K562 (cell line): ENCODE data around the gene TRUB1. TPM values are rescaled to one million over a fixed set of nuclear protein-coding genes. Genes with fewer than 3 reads are reported as not detected.

Experiments
- CBFA2T3 ChIP-seq: fragments of 450-650 bp; IDR thresholded peaks from 2 replicates; pipeline ENCODE4 v1.6.1; 2017
- E2F3 ChIP-seq: fragments of 250-450 bp; sonication (Bioruptor Pico); IDR thresholded peaks from 2 replicates; pipeline ENCODE4 v1.4.0; 2020; ENCODE audit warnings: mild to moderate bottlenecking
- ETV6 ChIP-seq, 3 experiments: fragments of 150-350 bp in 1 of 3; sonication (generic) in 1 of 3; formaldehyde crosslinking in 1 of 3; IDR thresholded peaks; 2 replicates each; pipeline versions ENCODE4 v1.6.1 to v1.8.0; 2014 to 2022; ENCODE audit warnings: borderline replicate concordance in 2 of 3, low read depth in 2 of 3, antibody characterized with exemption in 1 of 3, low read length in 1 of 3, mild to moderate bottlenecking in 1 of 3, missing genetic modification reagents in 1 of 3
- HCFC1 ChIP-seq: IDR thresholded peaks from 2 replicates; pipeline ENCODE4 v1.6.1; 2012; ENCODE audit warnings: low read depth, low read length, improper control_type of control experiment
- HDAC1 ChIP-seq, 2 experiments: fragments of 450-650 bp; IDR thresholded peaks; 2 replicates each; pipeline ENCODE4 v1.6.1; 2016 to 2017; ENCODE audit warnings: inconsistent platforms in 1 of 2, mild to moderate bottlenecking in 1 of 2, moderate library complexity in 1 of 2
- PHTF2 ChIP-seq: fragments of 250-450 bp; sonication (Bioruptor Pico); IDR thresholded peaks from 2 replicates; pipeline ENCODE4 v1.5.0; 2021; ENCODE audit warnings: mild to moderate bottlenecking
- SIN3B ChIP-seq: fragments of 450-650 bp; IDR thresholded peaks from 2 replicates; pipeline ENCODE4 v1.6.1; 2017; ENCODE audit warnings: low read depth, mild to moderate bottlenecking, moderate library complexity
- ZFPM2 ChIP-seq: fragments of 250-450 bp; sonication (Bioruptor Pico); IDR thresholded peaks from 2 replicates; pipeline ENCODE4 v1.5.1; 2022; ENCODE audit warnings: mild to moderate bottlenecking
- ZNF184 ChIP-seq: sonication (generic); formaldehyde crosslinking; IDR thresholded peaks from 2 replicates; pipeline ENCODE4 v1.5.0; 2020; ENCODE audit warnings: missing genetic modification reagents
- ZNF324 ChIP-seq: fragments of 250-450 bp; sonication (Bioruptor Pico); IDR thresholded peaks from 2 replicates; pipeline ENCODE4 v1.4.0; 2020; ENCODE audit warnings: mild to moderate bottlenecking
- ZNF583 ChIP-seq: fragments of 250-450 bp; sonication (Bioruptor Pico); IDR thresholded peaks from 2 replicates; pipeline ENCODE4 v1.4.0; 2020
- polyA plus RNA-seq, 8 experiments: library from polyadenylated mRNA; depleted of rRNA in 4 of 8; stranded (reverse) in 5 of 8; unstranded in 3 of 8; fragments of >200 nt; fragmentation: Nextera tagmentation in 2 of 8; fragmentation: Illumina TruSeq in 1 of 8; extraction: Ambion mirVana in 2 of 8; extraction: Trizol in 1 of 8; gene quantifications; 2 replicates each; pipeline versions ENCODE4 v1.2.1 to v1.2.3, GENCODE V29; 2011 to 2014; ENCODE audit warnings: inconsistent platforms in 1 of 8, missing spikeins in 1 of 8
- total RNA-seq, 7 experiments: library from RNA; depleted of rRNA in 6 of 7; stranded (reverse); fragments of >200 nt in 6 of 7; fragmentation: Illumina TruSeq in 2 of 7; extraction: Trizol in 2 of 7; gene quantifications; 2 replicates each; pipeline versions ENCODE4 v1.2.1 to v1.2.3, GENCODE V29; 2011 to 2021; ENCODE audit warnings: low replicate concordance in 1 of 7
- TF ChIP-seq, protein P1 (sequence below): fragments of 450-650 bp; IDR thresholded peaks from 2 replicates; pipeline ENCODE4 v1.6.1; 2016; ENCODE audit warnings: low read depth
- TF ChIP-seq, protein P2 (sequence below): conservative IDR thresholded peaks from 2 replicates; pipeline ENCODE4 v1.6.1; 2011; ENCODE audit warnings: low read depth, mild to moderate bottlenecking, low read length; ENCODE audit not compliant: control insufficient read depth
- TF ChIP-seq, protein P3 (sequence below): fragments of 450-650 bp; formaldehyde crosslinking; IDR thresholded peaks from 2 replicates; pipeline ENCODE4 v1.4.0; 2022; ENCODE audit warnings: mild to moderate bottlenecking, moderate library complexity
- TF ChIP-seq, protein P4 (sequence below): sonication (generic); formaldehyde crosslinking; IDR thresholded peaks from 2 replicates; pipeline ENCODE4 v1.5.0; 2020; ENCODE audit warnings: missing genetic modification reagents

The TRUB1 gene
- total and polyA plus RNA-seq, 9 of the 15 experiments (the other 6 are each of a cell fraction or from before 2014, with no cell fraction given) = 4.6 to 16.5 (median 11.5) TPM

DNA sequence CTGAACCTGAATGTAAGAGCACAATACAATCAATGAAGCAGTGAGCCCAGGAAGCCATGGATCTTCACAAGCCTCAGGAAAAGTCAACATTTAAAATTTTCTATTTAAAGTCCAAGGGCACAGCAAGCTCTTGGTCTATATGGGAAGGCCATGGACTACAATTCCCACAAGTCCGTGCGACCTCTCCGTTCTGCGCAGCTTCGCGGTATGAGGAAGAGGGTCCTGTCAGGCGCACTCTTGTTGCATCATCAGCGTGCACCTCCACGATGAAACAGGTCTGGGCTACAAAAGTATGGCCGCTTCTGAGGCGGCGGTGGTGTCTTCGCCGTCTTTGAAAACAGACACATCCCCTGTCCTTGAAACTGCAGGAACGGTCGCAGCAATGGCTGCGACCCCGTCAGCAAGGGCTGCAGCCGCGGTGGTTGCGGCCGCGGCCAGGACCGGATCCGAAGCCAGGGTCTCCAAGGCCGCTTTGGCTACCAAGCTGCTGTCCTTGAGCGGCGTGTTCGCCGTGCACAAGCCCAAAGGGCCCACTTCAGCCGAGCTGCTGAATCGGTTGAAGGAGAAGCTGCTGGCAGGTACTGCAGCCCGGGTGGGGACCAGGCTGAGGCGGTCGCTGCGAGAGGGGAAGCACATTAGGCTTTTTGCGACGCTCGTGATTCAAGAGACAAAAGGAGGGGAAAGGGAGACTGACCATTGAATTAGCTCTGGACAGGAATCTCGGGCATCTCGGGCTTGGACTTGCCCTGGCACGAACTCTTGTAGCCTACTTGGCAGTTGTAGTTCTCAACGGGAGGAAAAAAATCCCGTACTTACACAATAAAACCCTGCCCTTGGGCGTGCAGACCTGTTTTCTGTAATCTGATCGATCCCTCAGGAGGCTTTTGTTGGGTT lies at the start of gene TRUB1 (continued):
- TF ChIP-seq, protein P1, sequence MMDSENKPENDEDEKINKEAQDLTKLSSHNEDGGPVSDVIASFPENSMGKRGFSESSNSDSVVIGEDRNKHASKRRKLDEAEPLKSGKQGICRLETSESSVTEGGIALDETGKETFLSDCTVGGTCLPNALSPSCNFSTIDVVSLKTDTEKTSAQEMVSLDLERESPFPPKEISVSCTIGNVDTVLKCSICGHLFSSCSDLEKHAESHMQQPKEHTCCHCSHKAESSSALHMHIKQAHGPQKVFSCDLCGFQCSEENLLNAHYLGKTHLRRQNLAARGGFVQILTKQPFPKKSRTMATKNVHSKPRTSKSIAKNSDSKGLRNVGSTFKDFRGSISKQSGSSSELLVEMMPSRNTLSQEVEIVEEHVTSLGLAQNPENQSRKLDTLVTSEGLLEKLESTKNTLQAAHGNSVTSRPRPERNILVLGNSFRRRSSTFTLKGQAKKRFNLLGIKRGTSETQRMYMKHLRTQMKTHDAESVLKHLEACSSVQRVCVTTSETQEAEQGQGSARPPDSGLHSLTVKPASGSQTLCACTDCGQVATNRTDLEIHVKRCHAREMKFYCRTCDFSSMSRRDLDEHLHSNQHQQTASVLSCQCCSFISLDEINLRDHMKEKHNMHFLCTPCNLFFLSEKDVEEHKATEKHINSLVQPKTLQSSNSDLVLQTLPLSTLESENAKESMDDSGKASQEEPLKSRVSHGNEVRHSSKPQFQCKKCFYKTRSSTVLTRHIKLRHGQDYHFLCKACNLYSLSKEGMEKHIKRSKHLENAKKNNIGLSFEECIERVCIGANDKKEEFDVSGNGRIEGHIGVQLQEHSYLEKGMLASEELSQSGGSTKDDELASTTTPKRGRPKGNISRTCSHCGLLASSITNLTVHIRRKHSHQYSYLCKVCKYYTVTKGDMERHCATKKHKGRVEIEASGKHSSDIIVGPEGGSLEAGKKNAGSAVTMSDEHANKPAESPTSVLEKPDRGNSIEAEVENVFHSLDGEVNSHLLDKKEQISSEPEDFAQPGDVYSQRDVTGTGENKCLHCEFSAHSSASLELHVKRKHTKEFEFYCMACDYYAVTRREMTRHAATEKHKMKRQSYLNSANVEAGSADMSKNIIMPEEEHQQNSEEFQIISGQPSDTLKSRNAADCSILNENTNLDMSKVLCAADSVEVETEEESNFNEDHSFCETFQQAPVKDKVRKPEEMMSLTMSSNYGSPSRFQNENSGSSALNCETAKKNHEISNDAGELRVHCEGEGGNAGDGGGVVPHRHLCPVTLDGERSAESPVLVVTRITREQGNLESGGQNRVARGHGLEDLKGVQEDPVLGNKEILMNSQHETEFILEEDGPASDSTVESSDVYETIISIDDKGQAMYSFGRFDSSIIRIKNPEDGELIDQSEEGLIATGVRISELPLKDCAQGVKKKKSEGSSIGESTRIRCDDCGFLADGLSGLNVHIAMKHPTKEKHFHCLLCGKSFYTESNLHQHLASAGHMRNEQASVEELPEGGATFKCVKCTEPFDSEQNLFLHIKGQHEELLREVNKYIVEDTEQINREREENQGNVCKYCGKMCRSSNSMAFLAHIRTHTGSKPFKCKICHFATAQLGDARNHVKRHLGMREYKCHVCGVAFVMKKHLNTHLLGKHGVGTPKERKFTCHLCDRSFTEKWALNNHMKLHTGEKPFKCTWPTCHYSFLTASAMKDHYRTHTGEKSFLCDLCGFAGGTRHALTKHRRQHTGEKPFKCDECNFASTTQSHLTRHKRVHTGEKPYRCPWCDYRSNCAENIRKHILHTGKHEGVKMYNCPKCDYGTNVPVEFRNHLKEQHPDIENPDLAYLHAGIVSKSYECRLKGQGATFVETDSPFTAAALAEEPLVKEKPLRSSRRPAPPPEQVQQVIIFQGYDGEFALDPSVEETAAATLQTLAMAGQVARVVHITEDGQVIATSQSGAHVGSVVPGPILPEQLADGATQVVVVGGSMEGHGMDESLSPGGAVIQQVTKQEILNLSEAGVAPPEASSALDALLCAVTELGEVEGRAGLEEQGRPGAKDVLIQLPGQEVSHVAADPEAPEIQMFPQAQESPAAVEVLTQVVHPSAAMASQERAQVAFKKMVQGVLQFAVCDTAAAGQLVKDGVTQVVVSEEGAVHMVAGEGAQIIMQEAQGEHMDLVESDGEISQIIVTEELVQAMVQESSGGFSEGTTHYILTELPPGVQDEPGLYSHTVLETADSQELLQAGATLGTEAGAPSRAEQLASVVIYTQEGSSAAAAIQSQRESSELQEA = no peak
- TF ChIP-seq ETV6 (IDR thresholded peaks at IDR 0.05; ENCODE audit: borderline replicate concordance in 1 of 2, low read depth in 2 of 2, low read length in 1 of 2) (no peak), ETV6 (CRISPR knock-in tag; IDR thresholded peaks at IDR 0.05; ENCODE audit: borderline replicate concordance) (no peak), PHTF2 (CRISPR knock-in tag) (no peak), ZNF583 (CRISPR knock-in tag) (no peak), HCFC1 (peak; percentile 95), ZFPM2 (no peak), ZNF324 (no peak), CBFA2T3 (no peak), ZNF184 (CRISPR knock-in tag) (no peak), E2F3 (no peak), HDAC1 (IDR thresholded peaks at IDR 0.05) (peak in 1 of 2 experiments; percentile 56; a peak in 2 of 4 replicates), SIN3B (peak; percentile 87)
- TF ChIP-seq, protein P2, sequence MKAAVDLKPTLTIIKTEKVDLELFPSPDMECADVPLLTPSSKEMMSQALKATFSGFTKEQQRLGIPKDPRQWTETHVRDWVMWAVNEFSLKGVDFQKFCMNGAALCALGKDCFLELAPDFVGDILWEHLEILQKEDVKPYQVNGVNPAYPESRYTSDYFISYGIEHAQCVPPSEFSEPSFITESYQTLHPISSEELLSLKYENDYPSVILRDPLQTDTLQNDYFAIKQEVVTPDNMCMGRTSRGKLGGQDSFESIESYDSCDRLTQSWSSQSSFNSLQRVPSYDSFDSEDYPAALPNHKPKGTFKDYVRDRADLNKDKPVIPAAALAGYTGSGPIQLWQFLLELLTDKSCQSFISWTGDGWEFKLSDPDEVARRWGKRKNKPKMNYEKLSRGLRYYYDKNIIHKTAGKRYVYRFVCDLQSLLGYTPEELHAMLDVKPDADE = peak; percentile 15; the same call in 1 of the 2 replicates
- TF ChIP-seq, protein P3, sequence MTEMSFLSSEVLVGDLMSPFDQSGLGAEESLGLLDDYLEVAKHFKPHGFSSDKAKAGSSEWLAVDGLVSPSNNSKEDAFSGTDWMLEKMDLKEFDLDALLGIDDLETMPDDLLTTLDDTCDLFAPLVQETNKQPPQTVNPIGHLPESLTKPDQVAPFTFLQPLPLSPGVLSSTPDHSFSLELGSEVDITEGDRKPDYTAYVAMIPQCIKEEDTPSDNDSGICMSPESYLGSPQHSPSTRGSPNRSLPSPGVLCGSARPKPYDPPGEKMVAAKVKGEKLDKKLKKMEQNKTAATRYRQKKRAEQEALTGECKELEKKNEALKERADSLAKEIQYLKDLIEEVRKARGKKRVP (CRISPR knock-in tag) = 0 out of 2 replicates have a peak, but pooled peaks have one; percentile 68
- TF ChIP-seq, protein P4, sequence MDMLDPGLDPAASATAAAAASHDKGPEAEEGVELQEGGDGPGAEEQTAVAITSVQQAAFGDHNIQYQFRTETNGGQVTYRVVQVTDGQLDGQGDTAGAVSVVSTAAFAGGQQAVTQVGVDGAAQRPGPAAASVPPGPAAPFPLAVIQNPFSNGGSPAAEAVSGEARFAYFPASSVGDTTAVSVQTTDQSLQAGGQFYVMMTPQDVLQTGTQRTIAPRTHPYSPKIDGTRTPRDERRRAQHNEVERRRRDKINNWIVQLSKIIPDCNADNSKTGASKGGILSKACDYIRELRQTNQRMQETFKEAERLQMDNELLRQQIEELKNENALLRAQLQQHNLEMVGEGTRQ = no peak
